Stimulated activated CD8-positive, alpha-beta memory T cell treated with anti-CD3 and anti-CD28 coated beads, Interleukin-2, amount 100 ng/mL, for 48 hours (primary cell): ENCODE measurements around the gene SERF1A.
"Not testable (repeated sequence)": the region's sequence is repeated elsewhere in the genome, so short reads cannot be mapped to it uniquely, and the experiment has no call there.

Source experiments
- DNase-seq, 2 donors: peaks; one replicate each; pipeline ENCODE4 v3.0.0-alpha.2; 2020; ENCODE audit warnings: low read depth in 2 of 2

Gene SERF1A

DNA sequence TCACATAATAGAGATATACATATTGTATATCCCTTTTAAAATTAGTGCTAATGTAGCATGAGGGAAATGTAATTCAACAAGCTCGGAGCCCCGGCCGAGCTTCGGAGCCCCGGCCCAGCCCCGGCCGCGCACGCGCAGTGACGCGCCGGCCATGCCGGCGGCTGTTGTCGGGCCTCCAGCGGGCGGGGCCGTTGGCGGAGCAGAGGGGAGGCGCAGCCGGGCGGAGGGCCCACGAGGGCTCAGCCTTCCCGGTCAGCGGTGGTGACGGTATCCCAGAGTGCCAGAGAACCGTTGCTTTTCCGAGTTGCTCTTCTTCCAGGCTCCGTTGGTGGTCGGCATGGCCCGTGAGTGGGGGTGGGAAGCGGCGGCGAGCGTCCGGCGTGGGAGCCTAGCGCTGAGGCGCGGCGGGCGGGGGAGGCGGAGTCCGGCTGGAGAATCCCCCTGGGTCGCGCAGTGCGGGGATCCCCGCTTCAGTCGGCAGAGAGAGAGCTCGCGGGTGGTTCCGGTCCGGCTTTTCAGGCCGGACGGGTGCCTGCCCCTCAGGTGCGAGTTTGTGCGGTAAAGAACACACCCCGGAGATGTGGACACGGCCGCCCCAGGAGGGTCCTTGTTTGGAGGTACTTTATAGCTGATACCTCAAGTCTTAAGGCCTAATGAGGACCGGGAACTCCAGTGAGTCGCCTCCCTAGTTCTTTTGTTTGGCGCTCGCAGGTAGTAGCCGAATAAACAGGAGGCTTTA, at the start of gene SERF1A:
TSS of gene SERF1A (plus strand) at position 137 of the 739 bp plus-strand sequence. CDS start at position 338, 201 bp downstream.
- not testable (repeated sequence) for DNase-seq

DNA sequence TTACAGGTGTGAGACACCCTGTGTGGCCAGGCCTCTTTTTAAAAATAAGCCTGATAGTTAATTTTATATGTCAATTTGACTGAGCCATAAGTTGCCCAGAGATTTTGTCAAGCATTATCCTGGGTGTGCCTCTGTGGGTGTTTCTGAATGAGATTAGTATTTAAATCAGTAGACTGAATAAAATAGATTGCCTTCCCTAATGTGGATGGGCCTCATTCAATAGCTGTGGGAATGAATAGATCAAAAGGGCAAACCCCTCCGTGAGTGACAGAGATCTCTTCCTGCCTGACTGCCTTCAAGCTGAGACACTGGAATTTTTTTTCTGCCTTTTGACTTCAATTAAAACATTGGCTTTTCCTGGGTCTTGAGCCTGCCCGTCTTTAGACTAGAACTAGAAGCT, 33.7 kb upstream of the SERF1A start:
- DNase-seq, result not testable (repeated sequence)

DNA sequence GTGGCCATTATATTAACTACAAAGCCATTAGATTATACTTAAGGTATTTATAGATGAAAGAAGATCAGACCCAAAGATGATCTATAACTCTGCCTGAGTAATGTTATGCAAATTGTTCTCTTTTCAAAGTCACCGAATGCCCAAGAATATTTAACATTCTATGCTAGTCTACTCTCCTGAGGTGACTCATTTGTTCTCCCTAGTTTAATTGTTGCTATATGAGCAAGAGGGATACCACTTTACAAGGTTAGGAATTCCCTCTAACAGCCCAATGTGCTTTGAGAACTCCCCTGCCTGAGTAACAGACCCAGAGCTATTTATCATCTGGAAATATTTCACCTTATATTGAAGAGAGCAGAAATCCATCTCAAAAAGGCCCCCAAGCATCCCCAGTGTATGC, 29.8 kb upstream of the SERF1A start:
- not testable (repeated sequence) for DNase-seq

DNA sequence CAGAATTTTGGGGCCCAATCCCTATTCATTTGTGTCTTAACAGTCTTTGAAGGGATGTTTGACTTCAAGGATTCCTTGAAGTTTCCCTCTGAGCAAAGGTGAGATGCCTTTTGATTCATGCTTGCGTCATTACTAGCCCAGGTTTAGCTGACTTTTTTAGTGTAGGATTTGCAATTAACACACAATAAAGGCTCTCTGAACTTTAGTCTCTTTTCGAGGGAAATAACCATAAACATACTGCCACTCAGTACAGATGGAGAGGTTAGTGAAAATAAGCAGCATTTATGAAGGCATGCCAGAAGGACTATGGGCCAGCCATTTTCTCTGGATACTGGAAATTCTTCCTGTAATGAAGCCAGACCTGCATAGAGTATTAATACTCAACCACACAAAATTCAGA, 4.4 kb upstream of the SERF1A start:
- DNase-seq, result not testable (repeated sequence)

DNA sequence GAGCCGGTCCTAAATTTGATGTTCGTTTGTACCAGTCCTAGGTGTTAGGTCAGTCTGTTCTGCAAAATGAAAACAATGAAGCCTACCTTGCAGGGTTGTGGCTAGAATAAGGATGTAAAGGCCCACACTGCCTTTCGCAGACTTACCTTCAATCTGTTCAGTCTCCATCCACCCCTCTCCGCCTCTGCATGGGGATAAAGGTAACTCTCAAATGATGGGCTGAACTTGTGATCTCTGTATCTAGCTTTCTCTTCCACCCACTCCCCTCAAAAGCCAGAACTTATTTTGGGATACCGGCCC, 753 bp downstream of the SERF1A start:
- DNase-seq, result not testable (repeated sequence)

DNA sequence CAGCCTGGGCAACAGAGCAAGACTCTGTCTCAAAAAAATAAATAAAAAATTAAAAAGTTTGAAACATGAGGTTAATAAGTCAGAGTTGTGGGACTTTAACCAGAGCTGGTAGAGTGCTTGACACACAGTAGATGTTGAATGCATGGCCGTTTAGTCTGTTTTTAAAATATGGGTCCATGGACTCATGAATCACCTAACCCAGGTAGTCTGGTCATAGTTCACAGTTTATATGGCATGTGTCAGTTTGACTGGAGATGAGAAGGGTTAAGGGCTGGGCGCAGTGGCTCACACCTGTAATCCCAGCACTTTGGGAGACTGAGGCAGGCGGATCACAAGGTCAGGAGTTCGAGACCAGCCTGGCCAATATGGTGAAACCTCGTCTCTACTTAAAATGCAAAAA, 6.2 kb downstream of the SERF1A start:
- DNase-seq, result not testable (repeated sequence)

DNA sequence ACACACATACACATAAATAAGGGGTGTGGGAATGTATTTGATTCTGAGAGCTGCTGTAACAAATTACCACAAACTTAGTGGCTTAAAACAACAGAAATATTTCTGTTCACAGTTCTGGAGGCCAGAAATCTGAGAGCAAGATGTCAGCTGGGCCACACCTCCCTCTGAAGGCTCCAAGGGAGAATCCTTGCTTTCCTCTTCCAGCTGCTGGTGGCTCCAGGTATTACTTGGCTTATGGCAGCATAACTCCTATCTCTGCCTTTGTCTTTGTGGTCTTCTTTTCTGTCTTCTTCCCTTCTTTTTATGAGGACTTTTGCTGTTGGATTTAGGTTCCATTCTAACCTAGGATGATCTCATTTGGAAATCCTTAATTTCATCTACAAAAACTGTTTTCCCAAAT, 16.4 kb downstream of the SERF1A start:
- not testable (repeated sequence) for DNase-seq

DNA sequence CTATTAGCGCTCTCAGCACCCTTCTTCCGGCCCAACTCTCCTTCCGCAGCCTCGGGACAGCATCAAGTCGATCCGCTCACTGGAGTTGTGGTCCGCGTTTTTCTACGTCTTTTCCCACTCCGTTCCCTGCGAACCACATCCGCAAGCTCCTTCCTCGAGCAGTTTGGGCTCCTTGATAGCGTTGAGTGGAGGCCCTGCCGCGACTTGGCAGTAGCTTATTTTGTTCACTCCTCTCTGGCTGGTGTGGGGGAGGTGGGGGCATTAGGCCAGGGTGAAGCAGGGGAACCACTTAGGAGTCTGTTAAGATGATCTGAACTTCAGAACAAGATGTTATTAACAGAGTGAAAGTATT, 24.7 kb downstream of the SERF1A start:
- not testable (repeated sequence) for DNase-seq

DNA sequence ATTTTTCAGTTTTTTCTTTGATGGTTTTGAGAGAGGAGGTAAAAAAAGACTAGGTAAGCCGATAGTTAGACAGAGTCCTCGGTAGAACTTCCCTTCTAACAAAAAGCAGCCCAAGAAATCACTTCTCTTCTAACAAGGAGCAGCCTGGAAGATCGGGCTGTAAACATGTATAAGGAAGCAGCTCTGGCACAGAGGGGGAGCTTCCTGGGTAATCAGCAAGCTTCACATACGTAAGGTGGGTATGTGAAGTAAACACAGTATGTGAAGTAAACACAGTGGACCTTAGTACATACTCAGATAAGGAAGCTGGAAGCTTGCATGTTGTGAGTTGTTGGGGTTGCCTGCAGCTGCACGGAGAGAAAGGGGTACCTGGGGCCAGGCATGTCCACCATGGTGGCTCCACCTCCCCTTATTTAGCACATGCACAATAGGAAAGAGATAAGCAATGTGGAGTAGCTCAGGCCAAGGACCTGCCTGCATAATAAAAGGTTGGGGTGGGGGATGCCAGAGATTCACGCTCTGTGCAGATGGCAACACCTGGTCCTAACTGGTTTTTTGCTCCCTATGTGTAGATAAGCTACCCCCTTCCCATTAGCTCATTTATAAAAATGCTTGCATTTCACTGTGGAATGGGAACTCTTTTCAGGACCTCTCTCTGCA, 31.4 kb downstream of the SERF1A start:
- not testable (repeated sequence) for DNase-seq

DNA sequence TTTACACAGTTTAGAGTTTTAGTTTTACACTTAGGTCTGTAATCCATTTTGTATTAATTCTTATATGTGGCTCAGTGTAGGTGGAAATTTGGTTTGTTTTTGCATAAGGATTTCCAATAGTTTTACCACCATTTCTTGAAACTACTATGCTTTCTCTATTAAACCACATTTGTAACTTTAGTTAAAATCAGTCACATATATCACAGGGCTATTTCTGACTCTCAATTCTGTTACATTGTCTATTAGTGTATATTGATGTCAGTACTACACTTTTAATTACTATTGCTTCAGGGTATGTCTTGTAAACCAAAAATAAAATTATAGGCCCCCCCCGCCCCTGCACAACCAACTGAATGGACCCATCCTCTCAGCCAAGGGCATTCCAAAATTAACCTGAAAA, 32.1 kb downstream of the SERF1A start:
- not testable (repeated sequence) for DNase-seq

DNA sequence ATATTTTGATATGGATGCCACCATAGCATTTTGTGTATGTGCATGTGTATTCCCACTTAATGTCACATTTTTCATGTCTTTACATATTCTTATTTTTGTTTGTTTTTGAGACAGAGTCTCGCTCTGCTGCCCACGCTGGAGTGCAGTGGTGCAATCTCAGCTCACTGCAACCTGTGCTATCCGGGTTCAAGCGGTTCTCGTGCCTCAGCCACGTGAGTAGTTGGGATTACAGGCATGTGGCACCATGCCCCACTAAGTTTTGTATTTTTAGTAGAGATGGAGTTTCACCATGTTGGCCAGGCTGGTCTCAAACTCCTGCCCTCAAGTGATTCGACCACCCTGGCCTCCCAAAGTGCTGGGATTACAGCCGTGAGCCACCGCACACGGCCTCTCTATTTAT, 52.6 kb downstream of the SERF1A start:
- not testable (repeated sequence) for DNase-seq
